ENCODE data around the gene ABCC8.

The ABCC8 gene

DNA sequence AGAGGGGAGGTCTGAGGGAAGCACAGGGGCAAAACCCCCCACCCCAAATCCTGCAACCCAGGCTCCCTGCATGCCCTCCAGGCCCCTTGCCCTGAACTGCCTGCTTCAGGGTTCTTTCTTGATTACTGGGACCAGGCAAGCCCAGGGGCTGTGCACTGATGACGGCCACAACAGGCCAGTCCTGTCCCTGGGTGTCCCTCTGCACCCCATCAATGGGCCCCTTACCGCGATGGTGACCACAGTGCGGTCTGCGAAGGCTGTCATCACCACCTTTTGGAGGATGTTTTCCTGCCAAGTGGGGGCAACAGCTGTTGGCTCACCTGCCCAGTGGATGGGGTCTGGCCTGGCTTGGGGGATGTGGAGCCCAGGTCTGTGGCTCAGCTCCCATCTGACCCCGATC is 83.2 kb downstream of the ABCC8 start:
- TF ChIP-seq, protein P1, sequence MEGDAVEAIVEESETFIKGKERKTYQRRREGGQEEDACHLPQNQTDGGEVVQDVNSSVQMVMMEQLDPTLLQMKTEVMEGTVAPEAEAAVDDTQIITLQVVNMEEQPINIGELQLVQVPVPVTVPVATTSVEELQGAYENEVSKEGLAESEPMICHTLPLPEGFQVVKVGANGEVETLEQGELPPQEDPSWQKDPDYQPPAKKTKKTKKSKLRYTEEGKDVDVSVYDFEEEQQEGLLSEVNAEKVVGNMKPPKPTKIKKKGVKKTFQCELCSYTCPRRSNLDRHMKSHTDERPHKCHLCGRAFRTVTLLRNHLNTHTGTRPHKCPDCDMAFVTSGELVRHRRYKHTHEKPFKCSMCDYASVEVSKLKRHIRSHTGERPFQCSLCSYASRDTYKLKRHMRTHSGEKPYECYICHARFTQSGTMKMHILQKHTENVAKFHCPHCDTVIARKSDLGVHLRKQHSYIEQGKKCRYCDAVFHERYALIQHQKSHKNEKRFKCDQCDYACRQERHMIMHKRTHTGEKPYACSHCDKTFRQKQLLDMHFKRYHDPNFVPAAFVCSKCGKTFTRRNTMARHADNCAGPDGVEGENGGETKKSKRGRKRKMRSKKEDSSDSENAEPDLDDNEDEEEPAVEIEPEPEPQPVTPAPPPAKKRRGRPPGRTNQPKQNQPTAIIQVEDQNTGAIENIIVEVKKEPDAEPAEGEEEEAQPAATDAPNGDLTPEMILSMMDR (IDR thresholded peaks at IDR 0.05) = no peak

DNA sequence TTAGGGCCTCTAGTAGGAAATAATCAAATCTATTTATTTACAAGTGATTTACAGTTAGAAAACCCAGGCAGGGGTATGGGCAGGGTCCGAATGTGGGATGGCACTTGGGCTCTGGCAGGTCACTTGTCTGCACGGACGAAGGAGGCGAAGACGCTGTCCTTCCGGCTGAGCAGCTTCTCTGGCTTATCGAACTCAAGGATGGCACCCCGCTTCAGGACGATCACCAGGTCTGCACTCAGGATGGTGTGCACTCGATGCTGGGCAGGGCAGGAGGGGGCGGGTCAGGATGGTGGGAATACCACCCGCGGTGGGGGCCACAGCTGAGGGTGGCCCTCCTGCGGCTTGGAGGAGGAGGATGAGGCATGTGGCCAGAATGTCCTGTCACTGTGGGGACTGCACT is 83.8 kb downstream of the ABCC8 start:
- TF ChIP-seq, protein P1 (IDR thresholded peaks at IDR 0.05) = no peak

DNA sequence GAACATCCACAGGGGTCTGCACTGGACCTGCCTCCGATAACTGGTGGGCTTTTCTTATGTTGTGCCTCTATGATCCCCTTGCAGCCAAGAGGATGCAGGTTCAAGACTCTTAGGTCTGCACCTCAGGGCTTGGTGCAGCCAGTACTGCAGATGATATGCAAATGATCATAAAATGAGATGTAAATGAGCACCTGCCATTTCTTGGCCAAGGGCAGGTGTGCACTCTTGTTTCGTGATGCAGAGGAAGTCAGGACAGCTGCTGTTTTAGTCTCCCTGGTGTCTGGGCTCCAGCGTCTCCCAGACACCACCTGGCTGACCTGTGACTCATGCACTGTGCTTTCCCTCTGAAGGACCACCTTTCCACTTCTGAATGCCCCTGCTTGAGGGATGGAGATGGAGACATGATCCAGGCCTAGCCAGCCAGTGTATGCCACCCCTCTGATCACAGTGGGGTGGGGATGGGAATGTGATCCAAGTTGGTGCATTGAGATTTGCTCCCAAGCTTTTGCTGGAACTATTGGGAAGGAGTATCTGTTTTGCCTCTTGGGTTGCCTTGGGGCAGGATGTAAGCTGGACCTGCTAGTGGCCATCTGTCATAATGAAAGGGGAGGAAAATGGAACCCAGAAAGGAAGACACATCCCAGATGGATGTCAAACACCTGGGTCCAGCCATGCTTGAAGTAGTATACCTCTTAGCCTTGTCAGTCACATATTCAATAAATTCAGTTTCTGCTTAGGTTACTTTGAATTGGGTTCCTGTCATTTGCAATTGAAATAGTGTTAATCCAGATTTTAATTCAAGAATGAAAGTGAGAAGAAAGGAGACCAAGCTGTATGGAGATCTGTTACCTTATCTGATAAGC is 84.9 kb downstream of the ABCC8 start:
- TF ChIP-seq, protein P1 (IDR thresholded peaks at IDR 0.05) = no peak

DNA sequence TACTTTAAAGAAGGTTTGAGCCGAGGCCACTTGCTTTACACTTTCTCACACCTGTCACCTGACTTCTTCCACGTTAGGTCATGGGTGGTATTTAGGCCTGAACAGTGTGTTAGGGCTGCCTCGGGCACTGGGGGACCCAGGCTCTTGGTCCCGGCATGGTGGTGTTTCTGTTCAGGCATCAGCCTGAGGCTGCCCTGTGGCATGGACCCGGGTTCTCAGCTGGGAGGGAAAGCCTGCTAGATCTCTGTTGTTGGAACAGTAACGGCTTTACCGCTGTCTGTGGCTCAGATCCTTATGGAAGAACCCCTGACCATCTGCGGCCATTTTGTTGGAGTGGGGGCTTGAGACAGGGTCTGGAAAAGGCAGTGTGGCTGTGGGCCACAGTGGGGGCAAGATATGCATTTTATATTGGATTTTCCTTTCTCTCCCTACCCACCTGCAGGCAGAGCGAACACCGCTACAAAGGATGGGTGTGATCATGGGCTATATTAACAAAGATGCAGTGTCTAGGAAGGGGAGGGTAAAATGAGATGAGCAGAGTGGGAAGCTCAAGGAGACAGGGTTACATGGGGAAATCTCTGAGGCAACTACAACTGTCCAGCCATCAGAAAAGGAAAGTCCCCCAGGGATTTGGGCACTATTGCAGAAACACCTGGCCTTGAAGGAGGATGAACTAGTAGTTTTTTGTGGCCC is 86.5 kb downstream of the ABCC8 start:
- TF ChIP-seq, protein P1 (IDR thresholded peaks at IDR 0.05) = no peak

DNA sequence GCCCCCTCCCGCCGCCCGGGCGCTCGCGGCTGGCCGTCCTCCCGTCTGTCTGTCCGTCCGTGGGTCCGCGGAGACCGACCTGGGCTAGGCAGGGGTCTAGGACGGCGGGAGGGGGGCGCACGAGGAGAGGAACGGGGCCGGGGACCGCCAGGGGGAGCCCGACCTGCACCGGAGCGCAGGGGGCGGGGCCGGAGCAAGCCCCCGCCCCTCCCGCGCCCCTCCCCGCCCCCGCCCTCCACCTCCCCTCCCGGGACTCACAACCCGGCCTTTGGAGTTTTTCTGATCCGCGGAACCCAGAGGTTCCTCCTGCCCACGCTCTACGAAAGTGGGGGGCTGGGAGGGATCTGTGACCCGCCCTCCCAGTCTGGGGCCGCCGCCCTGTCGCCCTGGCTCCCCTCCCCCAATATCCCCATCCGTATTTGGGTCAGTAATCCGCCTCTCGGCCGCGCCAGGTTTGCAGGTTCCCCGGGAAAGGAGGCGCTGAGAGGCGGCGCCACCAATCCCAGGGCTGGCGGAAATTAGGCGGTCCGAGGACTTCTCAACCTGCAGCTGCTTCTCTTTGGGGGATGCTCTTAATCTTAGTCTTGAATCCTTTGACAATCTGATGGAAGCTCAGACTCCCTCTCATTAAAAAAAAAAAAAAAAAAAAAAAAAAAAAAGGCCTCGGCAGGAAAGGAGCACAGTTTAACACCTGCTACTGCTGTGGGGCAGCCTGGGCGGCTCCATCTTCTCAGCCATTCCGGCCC is 87.3 kb downstream of the ABCC8 start:
- TF ChIP-seq, protein P1 (IDR thresholded peaks at IDR 0.05) = peak; percentile 90

DNA sequence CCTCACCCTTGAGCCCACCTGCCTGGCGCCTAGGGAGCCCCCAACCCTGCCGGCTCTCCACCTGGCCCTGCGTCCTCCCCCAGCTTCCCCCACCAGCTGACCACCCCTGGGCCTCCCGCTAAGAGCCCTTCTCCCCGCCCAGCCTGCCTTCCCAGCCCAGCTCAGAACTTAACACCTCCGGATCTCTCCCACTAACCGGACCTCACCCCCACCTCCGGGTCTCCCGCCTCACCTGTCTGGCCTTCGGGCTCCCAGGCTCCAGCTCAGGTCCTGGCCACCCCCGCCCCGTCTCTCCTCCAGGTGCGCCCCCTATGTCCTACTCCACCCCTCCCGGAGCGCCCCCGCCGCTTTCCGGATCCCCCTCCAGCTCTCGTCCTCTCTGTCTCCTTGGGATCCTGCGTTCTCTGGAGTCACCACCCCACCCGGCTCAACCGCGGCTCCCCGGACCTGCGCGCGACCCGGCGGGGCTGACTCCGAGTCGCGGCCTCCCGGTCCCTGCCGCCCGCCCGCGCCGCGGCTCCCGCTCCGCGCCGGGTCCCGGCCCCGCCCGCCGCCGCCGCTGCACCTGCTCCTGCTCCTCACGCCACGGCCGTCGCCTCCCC is 87.9 kb downstream of the ABCC8 start, which contains the start of gene KCNJ11:
Gene KCNJ11 (minus strand): TSS at position 51 of the 602 bp plus-strand sequence. CDS start 568 bp downstream, outside the sequence.
- TF ChIP-seq, protein P1 (IDR thresholded peaks at IDR 0.05) = no peak

DNA sequence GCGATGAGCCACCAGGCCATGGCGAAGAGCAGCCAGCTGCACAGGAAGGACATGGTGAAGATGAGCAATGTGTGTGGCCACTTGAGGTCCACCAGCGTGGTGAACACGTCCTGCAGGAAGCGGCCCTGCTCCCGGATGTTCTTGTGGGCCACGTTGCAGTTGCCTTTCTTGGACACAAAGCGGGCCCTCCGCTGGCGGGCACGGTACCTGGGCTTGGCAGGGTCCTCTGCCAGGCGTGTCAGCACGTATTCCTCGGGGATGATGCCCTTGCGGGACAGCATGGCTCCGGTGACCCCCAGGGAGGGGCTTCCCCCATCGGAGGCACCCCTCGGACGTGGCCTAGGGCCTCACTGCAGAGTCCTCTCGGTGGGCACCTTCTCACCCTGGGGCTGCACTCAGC is 88.8 kb downstream of the ABCC8 start:
- TF ChIP-seq, protein P1 (IDR thresholded peaks at IDR 0.05) = no peak

All from LNCAP (cell line).